Lower lobe of right lung (tissue), 2 donors: Measurements from ENCODE around the gene FBXO17. TPM values are rescaled to one million over a fixed set of nuclear protein-coding genes. Genes with fewer than 3 reads are reported as not detected.
A peak's percentile ranks its signal among the peaks of the same experiment; 100 is the strongest.

Experiments used
- ATAC-seq, 2 donors: fragments of 200-7000 bp; cut with Tn5 transposase; one replicate each; pipeline ENCODE4 v1.9.1; 2020 to 2022; ENCODE audit warnings: mild to moderate bottlenecking in 2 of 2, moderate library complexity in 2 of 2
- DNase-seq: peaks from one replicate; pipeline ENCODE4 v3.0.0-alpha.2; 2020
- H3K27ac ChIP-seq: fragments of 200-600 bp; one replicate; pipeline ENCODE4 v1.8.0; 2022
- H3K27me3 ChIP-seq: fragments of 200-600 bp; one replicate; pipeline ENCODE4 v1.8.0; 2022; ENCODE audit warnings: low read depth
- H3K36me3 ChIP-seq: fragments of 200-600 bp; one replicate; pipeline ENCODE4 v1.8.0; 2022; ENCODE audit warnings: mild to moderate bottlenecking
- H3K4me1 ChIP-seq: fragments of 200-600 bp; one replicate; pipeline ENCODE4 v1.8.0; 2022
- H3K4me3 ChIP-seq: fragments of 200-600 bp; one replicate; pipeline ENCODE4 v1.8.0; 2022; ENCODE audit warnings: mild to moderate bottlenecking
- H3K9me3 ChIP-seq: fragments of 200-600 bp; one replicate; pipeline ENCODE4 v1.8.0; 2022
- intact Hi-C: fragments of 100-400 bp; cut with DNase I; formaldehyde crosslinking; loops from one replicate; pipeline ENCODE4 v1.11.0; 2022
- total RNA-seq: library from RNA; stranded (reverse); fragmentation: NEBNext Ultra II Directional; extraction: Animal tissue kit (Norgen Biotek cat#: 25700); gene quantifications from one replicate; pipeline ENCODE4 v1.2.1, GENCODE V29; 2021
- TF ChIP-seq, protein P1 (sequence below): fragments of 200-600 bp; IDR thresholded peaks from one replicate; pipeline ENCODE4 v1.8.0; 2022; ENCODE audit warnings: antibody characterized with exemption, mild to moderate bottlenecking
- donor health status: DM: no; HTN: yes; CAD: no; lungs with severe emphysema.

Gene FBXO17
- total RNA-seq, 1 donor from 2014 or later, result 10.5 TPM

DNA sequence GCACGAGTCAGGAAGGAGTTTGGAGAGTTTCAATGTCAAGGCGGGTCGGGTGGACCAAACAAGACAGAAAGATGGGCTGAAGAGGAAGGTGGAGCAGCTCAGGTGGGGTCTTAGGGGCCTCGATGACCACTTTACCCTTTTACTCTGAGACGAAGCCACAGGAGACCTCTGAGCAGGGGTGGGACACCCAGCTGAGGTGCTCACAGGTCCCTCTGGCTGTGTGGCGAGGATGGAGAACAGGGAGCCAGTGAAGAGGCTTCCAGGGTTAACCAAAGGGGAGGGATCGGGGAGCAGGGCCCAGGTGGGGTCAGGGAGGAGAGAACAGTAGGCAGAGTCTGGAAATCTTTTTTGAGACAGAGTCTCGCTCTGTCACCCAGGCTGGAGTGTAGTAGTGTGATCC is 61.6 kb downstream of the FBXO17 start:
- ATAC-seq, result no peak
- TF ChIP-seq, protein P1, sequence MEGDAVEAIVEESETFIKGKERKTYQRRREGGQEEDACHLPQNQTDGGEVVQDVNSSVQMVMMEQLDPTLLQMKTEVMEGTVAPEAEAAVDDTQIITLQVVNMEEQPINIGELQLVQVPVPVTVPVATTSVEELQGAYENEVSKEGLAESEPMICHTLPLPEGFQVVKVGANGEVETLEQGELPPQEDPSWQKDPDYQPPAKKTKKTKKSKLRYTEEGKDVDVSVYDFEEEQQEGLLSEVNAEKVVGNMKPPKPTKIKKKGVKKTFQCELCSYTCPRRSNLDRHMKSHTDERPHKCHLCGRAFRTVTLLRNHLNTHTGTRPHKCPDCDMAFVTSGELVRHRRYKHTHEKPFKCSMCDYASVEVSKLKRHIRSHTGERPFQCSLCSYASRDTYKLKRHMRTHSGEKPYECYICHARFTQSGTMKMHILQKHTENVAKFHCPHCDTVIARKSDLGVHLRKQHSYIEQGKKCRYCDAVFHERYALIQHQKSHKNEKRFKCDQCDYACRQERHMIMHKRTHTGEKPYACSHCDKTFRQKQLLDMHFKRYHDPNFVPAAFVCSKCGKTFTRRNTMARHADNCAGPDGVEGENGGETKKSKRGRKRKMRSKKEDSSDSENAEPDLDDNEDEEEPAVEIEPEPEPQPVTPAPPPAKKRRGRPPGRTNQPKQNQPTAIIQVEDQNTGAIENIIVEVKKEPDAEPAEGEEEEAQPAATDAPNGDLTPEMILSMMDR, result no peak
- no peak overlapping the region for H3K4me3 ChIP-seq
- peak; percentile 17 for DNase-seq
- peaks cover 6% of the 10 kb centered on the region for H3K36me3 ChIP-seq
- intact Hi-C loops, result no loop called here
- H3K4me1 ChIP-seq, result no peaks in the 10 kb centered on the region
- H3K9me3 ChIP-seq, result no peaks in the 10 kb centered on the region
- H3K27me3 ChIP-seq, result peaks cover 13% of the 10 kb centered on the region
- no peak overlapping the region for H3K27ac ChIP-seq

DNA sequence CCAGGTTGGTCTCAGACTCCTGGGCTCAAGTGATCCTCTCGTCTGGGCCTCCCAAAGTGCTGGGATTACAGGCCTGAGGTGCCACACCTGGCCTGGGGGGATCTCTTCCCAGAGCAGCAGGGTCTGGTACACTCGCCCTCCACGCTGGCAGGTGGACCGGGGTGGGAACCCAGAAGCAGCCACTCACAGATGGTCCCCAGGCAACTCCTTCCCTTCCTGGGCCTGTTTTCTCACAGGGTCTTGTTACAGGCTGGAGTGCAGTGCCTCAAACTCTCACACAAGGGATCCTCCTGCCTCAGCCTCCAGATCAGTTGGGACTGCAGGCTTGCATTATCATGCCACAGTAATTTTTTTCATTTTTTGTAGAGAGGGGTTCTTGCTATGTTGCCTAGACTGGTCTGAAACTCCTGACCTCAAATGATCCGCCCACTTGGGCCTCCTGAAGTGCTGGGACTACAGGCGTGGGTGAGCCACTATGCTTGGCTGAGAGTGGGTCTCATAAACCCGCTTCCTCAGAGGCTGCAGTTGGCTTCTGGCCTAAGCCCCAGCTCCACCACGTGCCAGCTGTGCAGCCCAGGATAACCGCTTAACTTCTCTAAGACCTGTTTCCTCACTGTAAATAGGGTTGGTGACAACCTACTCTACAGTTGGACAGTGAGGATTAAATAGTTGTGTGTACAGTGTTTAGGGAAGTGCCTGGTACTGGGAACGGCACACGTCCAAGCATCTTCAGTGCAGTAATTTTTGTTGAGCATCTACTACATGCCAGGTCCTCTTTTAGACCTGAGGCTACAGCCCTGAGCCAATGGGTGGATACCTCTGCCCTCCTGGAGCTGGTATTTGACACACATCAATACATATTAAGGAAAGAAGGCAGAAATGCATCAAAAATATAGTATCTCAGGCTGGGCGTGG is 62.7 kb downstream of the FBXO17 start:
- Histone ChIP-seq H3K4me3 (no peak overlapping the region), H3K36me3 (peaks cover 16% of the 10 kb centered on the region), H3K27ac (no peak overlapping the region), H3K9me3 (no peaks in the 10 kb centered on the region), H3K4me1 (no peaks in the 10 kb centered on the region), H3K27me3 (peaks cover 13% of the 10 kb centered on the region)
- TF ChIP-seq, protein P1, result no peak
- ATAC-seq (peak in 1 of 2 donors; percentile 28), DNase-seq (no peak)
- intact Hi-C loops, result no loop called here

DNA sequence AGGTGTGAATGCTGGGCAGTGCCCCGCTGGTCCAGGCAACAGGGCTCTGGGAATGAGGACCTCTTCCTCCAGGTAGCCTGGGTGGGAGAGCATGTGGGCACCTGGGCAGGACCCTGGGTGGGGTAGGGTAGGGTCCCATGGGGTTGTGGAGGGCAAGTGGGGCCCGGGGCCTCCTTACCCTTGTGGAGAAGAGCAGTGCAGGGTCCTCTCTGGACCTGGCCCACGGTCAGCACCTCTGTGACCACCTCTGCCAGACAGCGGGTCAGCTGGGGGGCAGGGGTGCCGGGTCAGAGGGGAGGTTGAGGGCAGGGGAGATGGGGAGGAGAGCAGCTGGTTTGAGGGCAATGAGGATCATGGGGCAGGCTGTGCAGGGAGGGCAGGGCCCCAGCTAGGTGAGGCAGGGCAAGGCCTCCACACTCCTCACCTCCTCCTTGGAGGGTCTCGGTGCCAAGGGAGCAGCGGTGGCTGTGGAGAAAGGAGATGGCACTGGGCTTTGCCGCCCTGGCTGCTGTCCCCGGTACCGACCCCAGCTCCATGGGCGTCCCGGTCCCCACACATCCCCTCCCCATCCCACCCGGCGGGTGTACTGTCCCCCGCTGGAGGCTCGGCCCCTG is 64.0 kb downstream of the FBXO17 start:
- DNase-seq, result no peak
- Histone ChIP-seq H3K27me3 (peaks cover 13% of the 10 kb centered on the region), H3K9me3 (no peaks in the 10 kb centered on the region), H3K36me3 (peaks cover 28% of the 10 kb centered on the region), H3K4me3 (no peak overlapping the region), H3K27ac (no peak overlapping the region), H3K4me1 (no peaks in the 10 kb centered on the region)
- intact Hi-C loops, result no loop called here
- TF ChIP-seq, protein P1, result no peak
- peak in 1 of 2 donors; percentile 7 for ATAC-seq

DNA sequence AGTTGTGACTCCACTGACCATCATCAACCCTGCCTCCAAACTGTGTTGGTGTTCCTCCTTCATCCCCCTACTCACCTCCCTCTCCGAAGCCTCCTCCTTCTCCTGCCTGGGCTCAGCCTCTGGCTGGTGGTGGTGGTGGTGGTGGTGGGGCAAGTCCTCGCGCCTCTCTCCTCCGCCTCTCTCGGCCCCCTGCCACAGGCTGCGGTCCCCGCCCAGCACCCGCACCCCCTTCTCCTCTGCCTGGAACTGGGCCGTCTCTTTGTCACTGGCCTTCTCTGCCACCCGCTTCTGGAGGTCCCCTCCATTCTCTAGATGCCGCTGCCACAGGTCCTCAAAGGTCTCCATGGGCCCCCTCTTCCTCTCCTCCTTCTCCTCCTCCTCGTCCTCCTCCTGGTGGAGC is 65.1 kb downstream of the FBXO17 start:
- intact Hi-C loops, result no loop called here
- Histone ChIP-seq H3K27me3 (peaks cover 13% of the 10 kb centered on the region), H3K9me3 (no peaks in the 10 kb centered on the region), H3K4me1 (no peaks in the 10 kb centered on the region), H3K36me3 (peaks cover 36% of the 10 kb centered on the region), H3K27ac (no peak overlapping the region), H3K4me3 (no peak overlapping the region)
- DNase-seq, result no peak
- TF ChIP-seq, protein P1, result no peak
- no peak for ATAC-seq

DNA sequence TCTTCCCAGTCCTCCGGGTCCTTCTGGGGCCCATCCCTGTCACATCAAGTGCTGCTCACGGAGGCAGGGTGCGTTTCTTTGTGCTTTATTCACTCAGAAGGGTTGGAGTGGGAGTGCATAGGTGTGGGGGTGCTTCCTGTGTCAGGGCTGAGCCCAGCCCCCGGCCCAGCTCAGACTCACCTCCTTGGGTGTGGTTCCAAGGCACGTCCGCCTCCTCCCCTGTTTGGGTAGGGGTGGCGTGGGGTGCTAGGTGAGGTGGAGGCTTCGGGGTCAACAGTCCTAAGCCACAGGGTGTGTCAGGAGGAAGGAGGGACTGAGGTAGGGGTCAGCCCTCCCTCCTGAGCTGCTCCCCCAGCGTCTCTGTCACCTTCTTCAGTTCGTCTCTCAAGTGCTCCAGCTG is 66.6 kb downstream of the FBXO17 start:
- Histone ChIP-seq H3K27me3 (peaks cover 13% of the 10 kb centered on the region), H3K27ac (no peak overlapping the region), H3K9me3 (no peaks in the 10 kb centered on the region), H3K4me1 (no peaks in the 10 kb centered on the region), H3K36me3 (peaks cover 51% of the 10 kb centered on the region), H3K4me3 (no peak overlapping the region)
- ATAC-seq, result no peak
- no peak for DNase-seq
- intact Hi-C loops, result no loop called here
- TF ChIP-seq, protein P1, result no peak
